ES-I3 (cell line): ENCODE data around the gene KCNT2.

Experiments used
- H3K36me3 ChIP-seq: 2 replicates; pipeline ENCODE4 v1.6.1; 2013; ENCODE audit warnings: mild to moderate bottlenecking, low read length, control low read depth, moderate library complexity; ENCODE audit not compliant: insufficient read depth
- H3K4me1 ChIP-seq: 2 replicates; pipeline ENCODE4 v1.6.1; 2013; ENCODE audit warnings: mild to moderate bottlenecking, control low read depth, low read length; ENCODE audit not compliant: insufficient read depth
- H3K9ac ChIP-seq: 2 replicates; pipeline ENCODE4 v1.6.1; 2013; ENCODE audit warnings: low read depth, mild to moderate bottlenecking, low read length, moderate library complexity
- H3K9me3 ChIP-seq: 2 replicates; pipeline ENCODE4 v1.6.1; 2013; ENCODE audit warnings: mild to moderate bottlenecking, low read length, moderate library complexity; ENCODE audit not compliant: control insufficient read depth, insufficient read depth

The KCNT2 gene

GRCh38 chr1:196400478-196401451, 207.5 kb downstream of the KCNT2 start:
- H3K36me3 ChIP-seq = no peaks in the 10 kb centered on the region
- H3K4me1 ChIP-seq = no peaks in the 10 kb centered on the region
- H3K9me3 ChIP-seq = no peaks in the 10 kb centered on the region
- no peak overlapping the region for H3K9ac ChIP-seq

GRCh38 chr1:196399713-196400112, 208.5 kb downstream of the KCNT2 start:
- Histone ChIP-seq H3K36me3 (no peaks in the 10 kb centered on the region), H3K4me1 (no peaks in the 10 kb centered on the region), H3K9ac (no peak overlapping the region), H3K9me3 (no peaks in the 10 kb centered on the region)

GRCh38 chr1:196393742-196394141, 214.5 kb downstream of the KCNT2 start:
- Histone ChIP-seq H3K4me1 (no peaks in the 10 kb centered on the region), H3K9ac (no peak overlapping the region), H3K36me3 (no peaks in the 10 kb centered on the region), H3K9me3 (no peaks in the 10 kb centered on the region)

- H3K9me3 ChIP-seq = no peaks in the 10 kb centered on the region
- no peaks in the 10 kb centered on the region for H3K36me3 ChIP-seq
- no peaks in the 10 kb centered on the region for H3K4me1 ChIP-seq
- H3K9ac ChIP-seq = no peak overlapping the region; the same call in 1 of the 2 replicates
Measured at GRCh38 chr1:196393282-196393681, 215.0 kb downstream of the KCNT2 start.

- no peaks in the 10 kb centered on the region for H3K9me3 ChIP-seq
- no peaks in the 10 kb centered on the region for H3K4me1 ChIP-seq
- H3K9ac ChIP-seq = no peak overlapping the region
- no peaks in the 10 kb centered on the region for H3K36me3 ChIP-seq
Measured at GRCh38 chr1:196387766-196388165, 220.5 kb downstream of the KCNT2 start.

GRCh38 chr1:196385109-196385508, 223.1 kb downstream of the KCNT2 start:
- Histone ChIP-seq H3K4me1 (no peaks in the 10 kb centered on the region), H3K9ac (no peak overlapping the region), H3K36me3 (no peaks in the 10 kb centered on the region), H3K9me3 (no peaks in the 10 kb centered on the region)

GRCh38 chr1:196382383-196382782, 225.9 kb downstream of the KCNT2 start:
- Histone ChIP-seq H3K4me1 (no peaks in the 10 kb centered on the region), H3K9ac (no peak overlapping the region), H3K36me3 (no peaks in the 10 kb centered on the region), H3K9me3 (no peaks in the 10 kb centered on the region)

- Histone ChIP-seq H3K9me3 (no peaks in the 10 kb centered on the region), H3K4me1 (no peaks in the 10 kb centered on the region), H3K36me3 (no peaks in the 10 kb centered on the region), H3K9ac (no peak overlapping the region)
Measured at GRCh38 chr1:196381544-196381943, 226.7 kb downstream of the KCNT2 start.

- no peak overlapping the region for H3K9ac ChIP-seq
Measured at GRCh38 chr1:196380316-196380715, 227.9 kb downstream of the KCNT2 start.

GRCh38 chr1:196377811-196378210, 230.4 kb downstream of the KCNT2 start:
- Histone ChIP-seq H3K4me1 (0 out of 2 replicates have a peak, but pooled peaks cover 5% of the 10 kb centered on the region), H3K9me3 (no peaks in the 10 kb centered on the region), H3K9ac (no peak overlapping the region), H3K36me3 (no peaks in the 10 kb centered on the region)

More at GRCh38 chr1:196380316-196380715, 227.9 kb downstream of the KCNT2 start:
- H3K9me3 ChIP-seq = no peaks in the 10 kb centered on the region
- H3K4me1 ChIP-seq = no peaks in the 10 kb centered on the region
- no peaks in the 10 kb centered on the region for H3K36me3 ChIP-seq

GRCh38 chr1:196376630-196377328, 231.5 kb downstream of the KCNT2 start:
- Histone ChIP-seq H3K4me1 (0 out of 2 replicates have a peak, but pooled peaks cover 5% of the 10 kb centered on the region), H3K9me3 (no peaks in the 10 kb centered on the region), H3K9ac (no peak overlapping the region), H3K36me3 (no peaks in the 10 kb centered on the region)

GRCh38 chr1:196373798-196374197, 234.4 kb downstream of the KCNT2 start:
- Histone ChIP-seq H3K36me3 (no peaks in the 10 kb centered on the region), H3K9me3 (no peaks in the 10 kb centered on the region), H3K9ac (no peak overlapping the region), H3K4me1 (0 out of 2 replicates have a peak, but pooled peaks cover 5% of the 10 kb centered on the region)

- Histone ChIP-seq H3K4me1 (peaks cover 9% of the 10 kb centered on the region; the same call in 1 of the 2 replicates), H3K9me3 (no peaks in the 10 kb centered on the region), H3K36me3 (no peaks in the 10 kb centered on the region), H3K9ac (no peak overlapping the region)
Measured at GRCh38 chr1:196372896-196373536, 235.2 kb downstream of the KCNT2 start.

- no peaks in the 10 kb centered on the region for H3K9me3 ChIP-seq
- H3K36me3 ChIP-seq = no peaks in the 10 kb centered on the region
- H3K4me1 ChIP-seq = peaks cover 12% of the 10 kb centered on the region; the same call in 1 of the 2 replicates
- no peak overlapping the region for H3K9ac ChIP-seq
Measured at GRCh38 chr1:196367838-196368237, 240.4 kb downstream of the KCNT2 start.
